T-cell (primary cell): ENCODE measurements around the gene LCOR. TPM values are rescaled to one million over a fixed set of nuclear protein-coding genes. Genes with fewer than 3 reads are reported as not detected.

Experiments
- ATAC-seq, 4 experiments: fragments of 200-7000 bp in 3 of 4; fragments of 150-1000 bp in 1 of 4; cut with Tn5 transposase; replicated peaks in 1 of 4; 1 replicate in 3 of 4; 2 replicates in 1 of 4; pipeline ENCODE4 v1.10.0; 2021; ENCODE audit warnings: moderate library complexity in 3 of 4, mild to moderate bottlenecking in 2 of 4, moderate number of reproducible peaks in 1 of 4
- CTCF ChIA-PET, 2 donors: fragments of 300-600 bp; sonication (Branson Sonifier 250); formaldehyde crosslinking; loops; one replicate each; lab custom pipeline; 2022; ENCODE audit warnings: antibody characterized with exemption in 2 of 2; lab: Charles Lee
- POLR2A ChIA-PET, 2 donors: fragments of 300-600 bp; sonication (Branson Sonifier 250); formaldehyde crosslinking; loops; one replicate each; lab custom pipeline; 2022; ENCODE audit warnings: antibody characterized with exemption in 2 of 2; lab: Charles Lee
- DNase-seq, 35 experiments: peaks; one replicate each; pipeline versions ENCODE4 v3.0.0 to v3.0.0-alpha.2; 2013 to 2023
- H3K27ac ChIP-seq: one replicate; pipeline ENCODE4 v1.5.1; 2013; ENCODE audit warnings: low read length
- H3K27me3 ChIP-seq, 2 experiments: replicated peaks in 1 of 2; 1 replicate in 1 of 2; 2 replicates in 1 of 2; pipeline versions ENCODE4 v1.6.1 to v1.7.0; 2013; ENCODE audit warnings: low read length in 1 of 2, mixed read lengths in 1 of 2; ENCODE audit not compliant: control insufficient read depth in 2 of 2, insufficient read depth in 2 of 2; ENCODE audit errors: extremely low read depth in 1 of 2
- H3K36me3 ChIP-seq, 2 donors: 1 replicate in 1 of 2; 2 replicates in 1 of 2; pipeline versions ENCODE4 v1.6.1 to v1.7.0; 2013; ENCODE audit warnings: low read length in 1 of 2; ENCODE audit not compliant: control insufficient read depth in 2 of 2, insufficient read depth in 1 of 2; ENCODE audit errors: extremely low read depth in 1 of 2
- H3K4me1 ChIP-seq, 2 experiments: 1 replicate in 1 of 2; 2 replicates in 1 of 2; pipeline versions ENCODE4 v1.6.1 to v1.7.0; 2013; ENCODE audit warnings: low read length in 2 of 2, mixed read lengths in 1 of 2; ENCODE audit not compliant: insufficient read depth in 2 of 2, control insufficient read depth in 1 of 2; ENCODE audit errors: extremely low read depth in 1 of 2
- H3K4me3 ChIP-seq, 2 donors: 1 replicate in 1 of 2; 2 replicates in 1 of 2; pipeline versions ENCODE4 v1.5.1 to v1.7.0; 2013; ENCODE audit warnings: mild to moderate bottlenecking in 2 of 2, low read length in 1 of 2, moderate library complexity in 1 of 2; ENCODE audit not compliant: control insufficient read depth in 1 of 2; ENCODE audit errors: extremely low read depth in 1 of 2
- H3K9me3 ChIP-seq: 2 replicates; pipeline ENCODE4 v1.7.0; 2013
- H3K27ac Mint-ChIP-seq, 2 donors: one replicate each; pipeline ENCODE4 v1.8.0; 2020 to 2021; ENCODE audit warnings: mild to moderate bottlenecking in 2 of 2, mixed read lengths in 2 of 2
- H3K27me3 Mint-ChIP-seq, 2 donors: one replicate each; pipeline ENCODE4 v1.8.0; 2021 to 2022; ENCODE audit warnings: mixed read lengths in 2 of 2
- H3K36me3 Mint-ChIP-seq: one replicate; pipeline ENCODE4 v1.8.0; 2021; ENCODE audit warnings: mixed read lengths
- H3K4me1 Mint-ChIP-seq, 3 donors: one replicate each; pipeline ENCODE4 v1.8.0; 2020 to 2022; ENCODE audit warnings: mixed read lengths in 3 of 3, mild to moderate bottlenecking in 1 of 3
- H3K4me3 Mint-ChIP-seq, 3 donors: one replicate each; pipeline ENCODE4 v1.8.0; 2020 to 2022; ENCODE audit warnings: mild to moderate bottlenecking in 3 of 3, mixed read lengths in 3 of 3, moderate library complexity in 3 of 3
- H3K9me3 Mint-ChIP-seq, 3 donors: one replicate each; pipeline ENCODE4 v1.8.0; 2020 to 2022; ENCODE audit warnings: mixed read lengths in 3 of 3
- WGBS: methylation state at CpG from one replicate; pipeline ENCODE4 v1.1.5; 2013; ENCODE audit warnings: missing lambda C conversion rate; ENCODE audit not compliant: insufficient coverage; 5-methylcytosine and 5-hydroxymethylcytosine counted together
- total RNA-seq, 35 experiments: library from RNA in 6 of 35; stranded (reverse) in 6 of 35; fragments of 120-200 nt in 1 of 35; gene quantifications; one replicate each; pipeline versions ENCODE4 v1.2.1 to v1.2.4 and lab custom pipeline; 2013 to 2026

Gene LCOR
- total RNA-seq, 5 donors from 2014 or later (not counting 1 experiment from before 2014, with no cell fraction given), result 32.0 to 67.3 (median 38.0) TPM

DNA sequence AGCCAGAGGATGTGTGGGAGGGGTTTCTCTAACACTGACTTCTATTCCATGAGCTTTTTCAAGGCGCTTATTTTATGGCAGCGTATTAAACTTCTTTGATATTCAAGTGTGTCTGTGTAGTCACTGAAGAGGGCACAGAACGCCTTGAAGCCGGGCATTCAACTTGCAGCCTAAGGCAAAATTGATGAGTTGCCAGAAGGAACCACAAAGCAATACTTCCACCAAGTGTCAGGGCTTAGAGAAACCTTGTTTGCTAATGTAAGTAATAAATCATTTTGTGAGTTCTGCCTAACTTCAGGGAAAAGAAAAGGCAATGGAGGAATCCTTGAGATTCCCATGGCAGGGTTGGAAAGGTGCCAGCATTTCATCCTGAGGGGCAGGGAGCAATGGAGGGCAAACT is 163.8 kb downstream of the LCOR start:
- no peaks in the 10 kb centered on the region for H3K27me3 ChIP-seq
- Mint-ChIP-seq H3K27me3 (no peaks in the 10 kb centered on the region), H3K9me3 (no peaks in the 10 kb centered on the region), H3K27ac (no peak overlapping the region), H3K4me3 (no peak overlapping the region), H3K4me1 (no peaks in the 10 kb centered on the region), H3K36me3 (no peaks in the 10 kb centered on the region)
- no peaks in the 10 kb centered on the region for H3K4me1 ChIP-seq
- ChIA-PET POLR2A (no interaction called here), CTCF (no interaction called here)
- no peak overlapping the region for H3K4me3 ChIP-seq
- DNase-seq (no peak), ATAC-seq (no peak)
- WGBS, result no CpG with 5 or more reads among the region's 4 CpGs
- no peaks in the 10 kb centered on the region for H3K36me3 ChIP-seq
- H3K27ac ChIP-seq, result no peak overlapping the region
- H3K9me3 ChIP-seq, result no peaks in the 10 kb centered on the region

DNA sequence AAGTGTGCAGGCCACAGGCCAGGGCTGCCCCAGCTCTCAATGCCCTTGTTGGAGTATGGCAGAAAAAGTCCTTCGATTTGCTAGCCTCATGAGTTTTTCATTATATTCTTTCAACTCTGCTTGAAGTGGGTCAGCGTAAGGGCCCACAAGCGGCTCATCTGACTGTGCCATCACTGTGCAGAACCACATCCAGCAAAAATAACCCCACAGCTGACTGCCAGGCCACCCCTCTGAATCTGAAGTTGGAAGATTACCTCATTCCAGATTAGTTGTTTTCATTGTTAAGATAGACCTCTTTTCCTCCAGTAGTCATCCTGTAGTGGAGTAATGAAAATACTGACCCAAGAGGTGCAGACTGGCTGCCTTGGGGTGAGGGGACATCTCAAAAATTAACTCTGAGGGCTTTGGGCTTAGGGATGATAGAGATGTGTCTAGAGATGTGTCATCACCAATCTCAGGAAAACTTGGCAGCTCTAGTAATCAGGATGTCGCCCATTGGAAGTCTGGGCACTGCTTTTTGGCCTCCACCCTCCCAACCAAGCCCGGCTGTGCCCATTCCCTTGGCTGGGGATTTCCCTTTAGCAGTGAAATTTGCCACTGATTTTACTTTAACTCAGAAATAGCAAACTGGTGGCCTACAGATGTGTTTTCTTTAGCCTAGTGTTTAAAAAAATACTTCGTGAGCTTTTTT is 164.3 kb downstream of the LCOR start:
- ChIA-PET POLR2A (no interaction called here), CTCF (no interaction called here)
- Mint-ChIP-seq H3K36me3 (no peaks in the 10 kb centered on the region), H3K27me3 (no peaks in the 10 kb centered on the region), H3K4me1 (no peaks in the 10 kb centered on the region), H3K4me3 (no peak overlapping the region), H3K27ac (no peak overlapping the region), H3K9me3 (no peaks in the 10 kb centered on the region)
- no peak for DNase-seq
- Histone ChIP-seq H3K4me3 (no peak overlapping the region), H3K27me3 (no peaks in the 10 kb centered on the region), H3K27ac (no peak overlapping the region), H3K9me3 (no peaks in the 10 kb centered on the region), H3K36me3 (no peaks in the 10 kb centered on the region), H3K4me1 (no peaks in the 10 kb centered on the region)
- no peak for ATAC-seq
- WGBS, result 94% methylated on average over 6 of the region's 6 CpGs

DNA sequence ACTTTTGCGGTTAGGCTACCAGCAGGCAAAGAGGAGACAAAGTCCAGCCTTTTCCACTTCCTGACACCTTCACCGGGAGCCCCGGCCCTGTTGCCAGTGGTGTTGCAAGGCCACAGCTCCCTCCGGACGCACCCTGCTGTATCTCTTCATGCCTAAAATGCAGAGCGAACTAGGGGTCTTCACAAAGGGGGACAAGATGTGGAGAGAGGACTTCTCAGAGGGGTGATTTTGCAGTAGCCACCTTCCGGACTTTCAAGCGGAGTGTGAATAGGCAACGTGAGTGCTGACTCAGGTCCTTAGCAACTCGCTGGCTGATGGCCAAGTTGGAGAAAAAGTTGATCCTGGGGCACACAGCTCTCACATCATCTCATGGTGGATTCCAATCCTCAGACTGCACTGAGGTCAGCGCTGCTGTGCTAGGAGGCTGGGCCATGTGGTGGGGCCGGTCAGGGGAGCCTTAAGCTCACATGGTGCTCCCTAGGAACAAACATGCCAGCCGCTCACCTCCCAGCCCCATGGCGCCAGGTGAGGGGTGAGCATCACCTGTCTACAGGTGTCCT is 166.3 kb downstream of the LCOR start:
- no peaks in the 10 kb centered on the region for H3K36me3 Mint-ChIP-seq
- Histone ChIP-seq H3K9me3 (no peaks in the 10 kb centered on the region), H3K36me3 (no peaks in the 10 kb centered on the region), H3K27me3 (peaks cover 0 to 11% of the 10 kb centered on the region in 2 experiments), H3K4me3 (no peak overlapping the region), H3K27ac (no peak overlapping the region), H3K4me1 (no peaks in the 10 kb centered on the region)
- ChIA-PET POLR2A (no interaction called here), CTCF (no interaction called here)
- no peaks in the 10 kb centered on the region for H3K4me1 Mint-ChIP-seq
- H3K27ac Mint-ChIP-seq, result no peak overlapping the region
- H3K4me3 Mint-ChIP-seq, result no peak overlapping the region
- H3K9me3 Mint-ChIP-seq, result no peaks in the 10 kb centered on the region
- 96% methylated on average over 12 of the region's 14 CpGs for WGBS
- DNase-seq (no peak), ATAC-seq (no peak)
- peaks cover 0 to 4% of the 10 kb centered on the region in 2 donors for H3K27me3 Mint-ChIP-seq

DNA sequence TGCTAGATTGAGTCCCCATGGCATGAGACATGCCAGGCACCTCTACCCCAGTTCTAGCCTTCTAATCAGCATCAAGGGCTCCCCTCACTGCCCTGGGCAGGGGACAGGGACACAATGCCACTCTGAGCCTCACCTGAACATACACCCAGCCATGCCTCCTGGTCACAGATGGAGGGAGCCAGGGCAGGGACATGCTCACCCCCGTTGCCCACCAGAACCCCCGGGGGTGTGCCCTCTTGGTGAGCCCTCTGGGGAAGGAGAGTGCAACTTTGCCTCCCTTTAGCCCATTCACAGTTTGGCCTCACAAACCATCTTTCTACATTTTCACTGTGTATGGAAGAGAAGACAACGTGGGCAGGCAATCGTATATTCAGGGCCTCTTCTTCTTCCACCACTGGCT is 167.2 kb downstream of the LCOR start:
- H3K27me3 Mint-ChIP-seq, result peaks cover 0 to 4% of the 10 kb centered on the region in 2 donors
- DNase-seq (no peak), ATAC-seq (no peak)
- Histone ChIP-seq H3K36me3 (no peaks in the 10 kb centered on the region), H3K27me3 (peaks cover 0 to 12% of the 10 kb centered on the region in 2 experiments), H3K4me1 (no peaks in the 10 kb centered on the region), H3K4me3 (no peak overlapping the region), H3K27ac (no peak overlapping the region), H3K9me3 (no peaks in the 10 kb centered on the region)
- WGBS, result 90% methylated on average over 2 of the region's 4 CpGs
- H3K9me3 Mint-ChIP-seq, result no peaks in the 10 kb centered on the region
- POLR2A ChIA-PET, result no interaction called here
- no peaks in the 10 kb centered on the region for H3K4me1 Mint-ChIP-seq
- CTCF ChIA-PET, result no interaction called here
- H3K4me3 Mint-ChIP-seq, result no peak overlapping the region
- H3K36me3 Mint-ChIP-seq, result no peaks in the 10 kb centered on the region
- no peak overlapping the region for H3K27ac Mint-ChIP-seq

DNA sequence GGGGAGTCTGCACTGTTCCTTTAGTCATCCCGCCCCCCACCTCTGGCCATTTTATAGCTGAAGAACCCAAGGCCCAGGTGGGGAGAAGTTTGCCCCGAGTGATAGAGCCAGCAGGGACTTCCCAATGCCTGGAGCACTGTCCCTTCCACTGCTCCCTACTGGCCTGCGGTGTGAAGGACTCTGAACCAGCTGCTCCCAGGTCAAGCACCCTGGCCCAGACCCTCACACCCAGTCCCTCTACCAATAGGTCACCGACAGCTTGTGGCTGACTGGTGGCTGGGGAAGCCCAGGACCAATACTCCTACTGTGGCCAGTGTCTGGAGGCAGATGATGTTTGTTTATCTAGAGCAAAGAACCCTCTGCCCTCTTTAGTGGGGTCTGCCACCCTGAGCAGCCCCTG is 167.9 kb downstream of the LCOR start:
- peaks cover 0 to 6% of the 10 kb centered on the region in 2 donors for H3K27me3 Mint-ChIP-seq
- H3K27ac ChIP-seq, result no peak overlapping the region
- ATAC-seq, result no peak
- H3K36me3 ChIP-seq, result no peaks in the 10 kb centered on the region
- ChIA-PET POLR2A (no interaction called here), CTCF (interaction anchor here in 1 of 2 donors (0.5 kb wide), 1 partner anchor 357 kb away, joined by 3 read pairs; no protein-coding TSS in a partner anchor)
- no peaks in the 10 kb centered on the region for H3K9me3 Mint-ChIP-seq
- 81% methylated on average over 3 of the region's 4 CpGs for WGBS
- no peaks in the 10 kb centered on the region for H3K36me3 Mint-ChIP-seq
- no peak for DNase-seq
- no peaks in the 10 kb centered on the region for H3K4me1 ChIP-seq
- no peaks in the 10 kb centered on the region for H3K4me1 Mint-ChIP-seq
- peaks cover 0 to 19% of the 10 kb centered on the region in 2 experiments for H3K27me3 ChIP-seq
- H3K9me3 ChIP-seq, result no peaks in the 10 kb centered on the region
- H3K4me3 Mint-ChIP-seq, result no peak overlapping the region
- H3K27ac Mint-ChIP-seq, result no peak overlapping the region
- H3K4me3 ChIP-seq, result no peak overlapping the region

DNA sequence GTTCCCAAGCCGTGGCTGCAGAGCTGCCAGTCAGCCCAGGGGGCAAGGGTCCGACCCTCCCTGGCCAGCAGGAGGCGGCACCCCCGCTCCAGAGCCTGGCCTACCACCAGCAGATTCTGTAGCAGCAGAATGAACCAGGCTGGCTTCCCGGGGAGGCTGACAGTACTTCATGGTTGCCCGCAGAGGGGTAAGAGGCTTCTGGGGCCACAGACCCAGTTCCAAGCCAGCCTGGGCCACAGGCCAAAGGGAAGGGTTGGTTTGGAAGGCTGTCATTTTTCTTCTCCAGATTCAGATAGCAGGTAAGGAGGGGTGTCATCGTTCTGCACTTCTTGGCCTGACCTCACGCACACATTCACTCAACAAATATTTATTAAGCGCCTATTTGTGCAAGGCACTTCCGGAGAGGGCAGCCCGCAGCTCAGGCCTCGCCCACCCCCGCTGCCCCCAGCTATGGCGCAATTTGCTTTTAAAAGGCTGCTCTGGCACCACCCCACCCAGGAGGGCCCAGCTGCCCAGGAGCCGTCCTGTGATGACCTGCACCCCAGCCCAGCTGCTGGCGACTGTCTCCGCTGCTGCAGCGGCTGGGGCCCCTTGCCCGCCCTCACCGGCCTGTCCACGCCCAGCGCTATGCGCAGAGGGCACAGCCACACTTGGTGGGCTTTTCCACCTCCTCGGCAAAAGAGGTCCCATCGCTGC is 168.5 kb downstream of the LCOR start:
- ATAC-seq, result no peak

More for the DNA sequence above, 168.5 kb downstream of the LCOR start:
- Mint-ChIP-seq H3K27ac (no peak overlapping the region), H3K36me3 (peaks cover 3% of the 10 kb centered on the region), H3K4me1 (no peaks in the 10 kb centered on the region), H3K9me3 (peaks cover 0 to 4% (median 3%) of the 10 kb centered on the region in 3 donors), H3K4me3 (no peak overlapping the region), H3K27me3 (peaks cover 3 to 6% of the 10 kb centered on the region in 2 donors)
- ChIA-PET CTCF (no interaction called here), POLR2A (no interaction called here)
- Histone ChIP-seq H3K4me3 (no peak overlapping the region), H3K27ac (no peak overlapping the region), H3K4me1 (no peaks in the 10 kb centered on the region), H3K36me3 (no peaks in the 10 kb centered on the region), H3K9me3 (no peaks in the 10 kb centered on the region), H3K27me3 (peaks cover 0 to 20% of the 10 kb centered on the region in 2 experiments)
- no peak for DNase-seq
- 96% methylated on average over 23 of the region's 25 CpGs for WGBS
